Kidney (tissue), 14 donors: ENCODE measurements around the gene RAB4B. TPM values are rescaled to one million over a fixed set of nuclear protein-coding genes. Genes with fewer than 3 reads are reported as not detected.

Experiments
- DNase-seq, 5 donors: peaks; one replicate each; pipeline ENCODE4 v3.0.0-alpha.2; 2013 to 2020
- FAIRE-seq: peaks from 2 replicates; lab custom pipeline; 2012; peaks lifted over from hg19 to GRCh38; lab: Jason Lieb, UNC
- H3K27ac ChIP-seq, 2 donors: one replicate each; pipeline ENCODE4 v1.7.0; 2013; ENCODE audit warnings: low read depth in 2 of 2, low read length in 2 of 2, inconsistent platforms in 1 of 2
- H3K27me3 ChIP-seq: one replicate; pipeline ENCODE4 v1.7.1; 2013; ENCODE audit warnings: low read length, inconsistent platforms; ENCODE audit not compliant: control insufficient read depth, insufficient read depth
- H3K36me3 ChIP-seq, 3 donors: one replicate each; pipeline versions ENCODE4 v1.7.0 to v1.7.1; 2013; ENCODE audit warnings: low read length in 3 of 3, control low read depth in 1 of 3, inconsistent platforms in 1 of 3; ENCODE audit not compliant: insufficient read depth in 3 of 3, control insufficient read depth in 2 of 3
- H3K4me1 ChIP-seq, 3 donors: one replicate each; pipeline versions ENCODE4 v1.7.0 to v1.7.1; 2013; ENCODE audit warnings: low read length in 3 of 3, inconsistent platforms in 1 of 3, low read depth in 1 of 3; ENCODE audit not compliant: control insufficient read depth in 2 of 3, insufficient read depth in 2 of 3
- H3K4me3 ChIP-seq, 3 donors: one replicate each; pipeline versions ENCODE4 v1.7.0 to v1.8.1; 2013; ENCODE audit warnings: low read length in 3 of 3, control low read depth in 1 of 3, inconsistent platforms in 1 of 3
- H3K9ac ChIP-seq, 3 donors: one replicate each; pipeline versions ENCODE4 v1.7.0 to v1.7.1; 2013; ENCODE audit warnings: low read length in 3 of 3, control low read depth in 1 of 3, inconsistent platforms in 1 of 3
- H3K9me3 ChIP-seq, 3 donors: one replicate each; pipeline versions ENCODE4 v1.7.0 to v1.7.1; 2013; ENCODE audit warnings: low read length in 3 of 3, control low read depth in 1 of 3, inconsistent platforms in 1 of 3; ENCODE audit not compliant: control insufficient read depth in 2 of 3, insufficient read depth in 1 of 3
- CTCF ChIP-seq: IDR thresholded peaks from 3 replicates; pipeline ENCODE4 v1.5.1; 2012; ENCODE audit warnings: mild to moderate bottlenecking, moderate library complexity, borderline replicate concordance; ENCODE audit not compliant: insufficient read depth; ENCODE audit errors: extremely low read depth
- intact Hi-C: fragments of 100-400 bp; cut with DNase I; formaldehyde crosslinking; loops from one replicate; pipeline ENCODE4 v1.11.1; 2022
- polyA plus RNA-seq: library from polyadenylated mRNA; stranded (reverse); fragments of 350-450 nt; fragmentation: Illumina TruSeq; extraction: RNeasy Lipid Tissue Mini Kit (QIAGEN cat#74804); gene quantifications from one replicate; pipeline ENCODE4 v1.2.3, GENCODE V29; 2014; ENCODE audit warnings: low read depth, low replicate concordance; ENCODE audit not compliant: insufficient read depth
- total RNA-seq: library from RNA; stranded (reverse); fragmentation: NEBNext Ultra II Directional; extraction: Animal tissue kit (Norgen Biotek cat#: 25700); gene quantifications from one replicate; pipeline ENCODE4 v1.2.1, GENCODE V29; 2021
- donor health status: control.
- donor health status: control.
- donor health status: control.
- donor health status: control.
- donor health status: control.
- donor health status: DM: yes; HTN: yes; CAD: no.
- donor health status: Normal renal cell carcinoma (clear cell type).

RAB4B gene
- total and polyA plus RNA-seq, 2 donors from 2014 or later: 42.1 to 61.7 TPM

- peak overlapping the region; percentile 81 to 90 for H3K27ac ChIP-seq
- peak; percentile 9 for TF ChIP-seq CTCF
- peak; percentile 71 to 93 (median 81) for DNase-seq
- intact Hi-C loops: no loop called here
- no peaks in the 10 kb centered on the region for H3K27me3 ChIP-seq
- no peaks in the 10 kb centered on the region for H3K9me3 ChIP-seq
- peaks cover 0 to 38% (median 16%) of the 10 kb centered on the region in 3 donors for H3K4me1 ChIP-seq
- peaks cover 0 to 4% (median 0%) of the 10 kb centered on the region in 3 donors for H3K36me3 ChIP-seq
- peak overlapping the region; percentile 70 to 90 (median 81) for H3K4me3 ChIP-seq
- FAIRE-seq: no peak
- H3K9ac ChIP-seq: peak overlapping the region; percentile 72 to 81 (median 77)
These were observed 20.1 kb downstream of the RAB4B start for GRCh38 chr19:40797963-40798682.

GRCh38 chr19:40798683-40799557 is 20.9 kb downstream of the RAB4B start, which contains the start of gene EGLN2:
Gene EGLN2, plus strand, starts transcription at chr19:40799191. Its CDS starts 1,382 bp downstream, at chr19:40800573.
- H3K4me3 ChIP-seq: peak within 1 kb of the TSS; percentile 74 to 90 (median 81)
- H3K9ac ChIP-seq: peak within 1 kb of the TSS; percentile 76 to 82 (median 81)
- peak; percentile 96 for FAIRE-seq
- peak within 1 kb of the TSS; percentile 81 to 90 for H3K27ac ChIP-seq
- DNase-seq: peak; percentile 100
- no peaks in the 10 kb centered on the region for H3K9me3 ChIP-seq
- intact Hi-C loops: no loop called here
- peaks cover 0 to 4% (median 0%) of the 10 kb centered on the region in 3 donors for H3K36me3 ChIP-seq
- no peak for TF ChIP-seq CTCF
- H3K4me1 ChIP-seq: peaks cover 0 to 46% (median 24%) of the 10 kb centered on the region in 3 donors
- no peaks in the 10 kb centered on the region for H3K27me3 ChIP-seq

- FAIRE-seq: no peak
- intact Hi-C loops: loop anchor here (10.0 kb wide), 1 partner anchor 135 kb away; no protein-coding TSS in a partner anchor
- peak overlapping the region; percentile 65 to 78 (median 74) for H3K4me3 ChIP-seq
- H3K9me3 ChIP-seq: no peaks in the 10 kb centered on the region
- no peak for TF ChIP-seq CTCF
- H3K27me3 ChIP-seq: no peaks in the 10 kb centered on the region
- H3K36me3 ChIP-seq: peaks cover 0 to 4% (median 0%) of the 10 kb centered on the region in 3 donors
- DNase-seq: peak; percentile 43 to 93 (median 73)
- H3K27ac ChIP-seq: peak overlapping the region; percentile 67 to 87
- H3K4me1 ChIP-seq: peaks cover 0 to 54% (median 24%) of the 10 kb centered on the region in 3 donors
- H3K9ac ChIP-seq: peak overlapping the region; percentile 12 to 82 (median 76)
These were observed 21.7 kb downstream of the RAB4B start for GRCh38 chr19:40799558-40800338.
